GM10266 (cell line): Measurements from ENCODE around the gene LRRC46.

Experiments used
- DNase-seq: peaks from one replicate; pipeline ENCODE4 v3.0.0; 2012; ENCODE audit errors: extremely low spot score
- CTCF ChIP-seq: IDR thresholded peaks from 2 replicates; pipeline ENCODE4 v1.5.1; 2012; ENCODE audit warnings: mild to moderate bottlenecking, low read depth; ENCODE audit not compliant: control insufficient read depth, insufficient read depth; ENCODE audit errors: missing control alignments

The LRRC46 gene

GRCh38 chr17:47816111-47816735 lies 15.2 kb upstream of the LRRC46 start:
- no peak for TF ChIP-seq CTCF
- DNase-seq: no peak

- DNase-seq: no peak
- no peak for TF ChIP-seq CTCF
These were observed 14.5 kb upstream of the LRRC46 start for GRCh38 chr17:47816947-47817346.

GRCh38 chr17:47818002-47818695 lies 13.3 kb upstream of the LRRC46 start:
- no peak for DNase-seq
- no peak for TF ChIP-seq CTCF

- TF ChIP-seq CTCF: no peak
These were observed 12.0 kb upstream of the LRRC46 start for GRCh38 chr17:47819475-47819874.

GRCh38 chr17:47820033-47820789 lies 11.3 kb upstream of the LRRC46 start:
- no peak for TF ChIP-seq CTCF

More at GRCh38 chr17:47819475-47819874, 12.0 kb upstream of the LRRC46 start:
- no peak for DNase-seq

GRCh38 chr17:47821031-47821423 lies 10.4 kb upstream of the LRRC46 start:
- no peak for TF ChIP-seq CTCF
- DNase-seq: no peak

More at GRCh38 chr17:47820033-47820789, 11.3 kb upstream of the LRRC46 start:
- DNase-seq: no peak
